ENCODE measurements around the gene BCL2L15.

The BCL2L15 gene

DNA sequence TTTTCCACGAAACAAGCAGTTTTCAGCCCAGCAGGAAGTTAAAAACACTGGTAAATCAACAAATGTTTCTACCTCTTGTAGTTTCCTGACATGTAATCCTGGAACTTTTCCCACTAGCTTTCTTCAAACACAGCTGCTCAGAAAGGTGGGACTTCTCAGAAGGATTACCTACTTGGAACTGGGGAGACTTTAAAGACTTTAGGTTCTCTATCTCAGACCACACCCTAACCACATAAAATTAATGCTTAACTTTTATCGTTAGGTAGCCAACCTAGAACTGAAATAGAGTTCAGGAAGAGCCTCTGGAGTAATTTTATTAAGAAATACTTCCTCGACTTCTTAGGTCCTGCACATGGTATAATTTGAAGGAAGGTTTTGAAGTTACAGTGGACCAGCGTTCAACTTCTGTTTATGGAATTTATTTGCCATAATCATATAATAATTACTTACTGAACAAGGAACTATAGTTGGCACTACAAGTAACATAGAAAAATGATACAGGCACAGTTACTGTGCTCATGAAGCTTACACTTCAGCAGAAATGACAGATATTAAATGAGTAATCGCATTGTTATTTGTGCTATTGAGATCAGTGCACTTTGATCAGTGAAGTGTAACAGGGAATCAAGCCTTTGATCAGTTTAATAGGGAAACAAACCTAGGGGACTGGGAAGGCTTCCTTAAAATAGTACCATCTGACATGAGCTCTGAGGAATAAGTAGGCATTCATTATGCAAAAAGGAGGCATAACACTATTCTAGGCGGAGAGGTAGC lies at the start of gene BCL2L15:
BCL2L15 (minus strand) TSS at position 180 of the 774 bp plus-strand sequence. CDS start 206 bp downstream, outside the sequence.
- no peak for DNase-seq

DNA sequence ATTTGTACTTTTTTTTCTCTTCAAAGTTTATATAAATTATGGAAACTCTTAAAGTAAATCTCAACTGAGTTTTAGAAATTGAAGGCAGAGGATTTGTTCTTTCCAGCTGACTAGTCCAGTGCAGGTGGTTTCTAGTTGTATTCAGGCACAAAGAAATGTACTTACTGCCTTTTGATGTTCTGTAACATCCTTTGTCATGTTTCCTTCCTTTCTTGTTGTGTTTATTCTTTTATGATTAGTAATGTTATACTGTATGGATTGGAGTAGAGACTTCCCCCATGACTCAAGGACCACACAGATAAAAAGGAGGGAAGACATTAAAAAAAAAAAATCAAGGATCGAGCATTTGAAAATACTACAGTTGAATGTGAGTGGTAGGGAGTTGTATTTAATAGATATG lies 49.8 kb upstream of the BCL2L15 start:
- no peak for DNase-seq

DNA sequence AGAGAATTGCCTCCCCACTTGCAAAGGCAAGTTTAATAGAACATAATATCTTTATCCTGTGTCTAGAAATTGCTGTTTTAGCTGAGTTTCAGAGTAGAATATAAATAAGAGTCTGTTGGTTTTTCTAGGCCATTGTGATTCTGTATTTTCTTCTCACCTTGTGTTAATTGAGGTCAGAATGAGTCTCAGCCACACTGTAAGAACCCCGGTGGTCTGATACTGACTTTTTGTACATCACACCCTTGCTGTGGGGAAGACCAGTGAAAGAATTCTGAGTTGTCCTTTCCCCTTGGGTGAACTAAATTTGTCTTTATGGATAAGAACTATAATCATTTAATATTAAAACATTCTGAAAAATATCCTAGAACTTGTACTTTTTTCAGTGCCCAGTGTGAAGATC lies 48.6 kb upstream of the BCL2L15 start:
- DNase-seq: no peak

DNA sequence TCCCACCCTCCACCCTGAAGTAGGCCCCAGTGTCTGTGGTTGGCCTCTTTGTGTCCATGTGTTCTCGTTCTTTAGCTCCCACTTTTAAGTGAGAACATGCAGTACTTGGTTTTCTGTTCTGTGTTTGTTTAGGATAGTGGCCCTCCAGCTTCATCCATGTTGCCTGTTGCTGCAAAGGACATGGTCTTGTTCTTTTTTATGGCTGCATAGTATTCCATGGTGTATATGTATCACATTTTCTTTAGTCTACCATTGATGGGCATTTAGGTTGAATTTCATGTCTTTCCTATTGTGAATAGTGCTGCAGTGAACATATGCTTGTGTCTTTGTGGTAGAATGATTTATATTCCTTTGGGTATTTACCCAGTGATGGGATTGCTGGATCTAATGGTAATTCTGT lies 47.8 kb upstream of the BCL2L15 start:
- DNase-seq: no peak

DNA sequence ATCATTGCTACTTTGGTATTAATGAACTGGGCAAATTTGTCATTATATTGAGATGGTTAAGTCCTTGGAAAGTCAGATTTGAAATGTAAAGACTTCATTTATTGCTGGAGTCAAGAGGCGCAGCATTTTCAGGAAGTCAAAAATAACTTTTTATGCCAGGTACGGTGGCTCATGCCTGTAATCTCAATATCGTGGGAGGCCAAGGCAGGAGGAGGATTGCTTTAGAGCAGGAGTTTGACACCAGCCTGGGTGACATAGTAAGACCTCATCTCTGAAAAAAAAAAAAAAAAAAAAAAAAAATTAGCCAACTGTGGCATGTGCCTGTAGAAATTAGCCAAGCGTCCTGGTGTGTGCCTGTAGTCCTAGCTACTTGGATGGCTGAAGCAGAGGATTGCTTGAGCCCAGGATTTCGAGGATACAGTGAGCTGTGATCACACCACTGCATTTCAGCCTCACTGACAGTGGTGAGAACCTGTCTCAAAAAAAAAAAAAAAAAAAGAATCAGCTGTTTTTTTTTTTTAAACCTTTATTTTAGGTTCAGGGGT lies 47.2 kb upstream of the BCL2L15 start:
- DNase-seq: no peak

DNA sequence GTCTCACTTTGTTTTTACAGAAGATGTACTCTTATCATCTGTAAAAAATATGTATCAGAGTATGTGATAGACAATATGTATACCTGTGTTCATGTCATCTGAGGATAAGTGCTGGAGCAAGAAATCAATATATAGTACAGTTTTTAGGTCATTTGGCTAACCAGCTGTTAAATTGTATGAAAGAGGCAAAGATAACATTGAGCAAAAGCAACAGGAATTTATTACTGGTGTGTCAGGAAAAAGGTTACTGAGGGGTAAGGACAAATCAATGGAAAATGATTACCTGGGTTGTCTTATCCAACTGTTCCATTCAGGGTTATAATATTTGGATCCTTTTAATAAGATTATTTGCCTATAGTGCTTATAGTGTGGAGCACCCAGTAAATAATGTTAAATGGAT lies 46.6 kb upstream of the BCL2L15 start:
- no peak for DNase-seq

DNA sequence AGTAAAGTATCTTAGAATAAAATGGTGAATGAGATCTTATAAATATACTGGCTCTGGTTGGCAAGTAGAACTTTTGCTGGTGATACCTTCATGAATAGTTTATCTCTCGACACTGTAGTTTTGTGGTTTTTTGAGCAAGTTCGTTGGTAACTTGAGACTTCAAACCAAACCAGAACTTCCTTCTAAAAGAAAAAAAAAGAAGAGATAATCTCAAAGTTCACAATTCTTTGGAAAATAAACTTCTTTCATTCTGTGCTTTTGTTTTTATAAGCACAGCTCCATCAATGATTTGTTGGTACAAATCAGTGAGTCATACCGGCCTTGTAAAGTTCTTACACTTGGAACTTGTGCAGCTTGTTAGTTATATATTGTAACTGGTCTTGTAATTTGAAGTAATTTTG lies 44.1 kb upstream of the BCL2L15 start:
- no peak for DNase-seq

DNA sequence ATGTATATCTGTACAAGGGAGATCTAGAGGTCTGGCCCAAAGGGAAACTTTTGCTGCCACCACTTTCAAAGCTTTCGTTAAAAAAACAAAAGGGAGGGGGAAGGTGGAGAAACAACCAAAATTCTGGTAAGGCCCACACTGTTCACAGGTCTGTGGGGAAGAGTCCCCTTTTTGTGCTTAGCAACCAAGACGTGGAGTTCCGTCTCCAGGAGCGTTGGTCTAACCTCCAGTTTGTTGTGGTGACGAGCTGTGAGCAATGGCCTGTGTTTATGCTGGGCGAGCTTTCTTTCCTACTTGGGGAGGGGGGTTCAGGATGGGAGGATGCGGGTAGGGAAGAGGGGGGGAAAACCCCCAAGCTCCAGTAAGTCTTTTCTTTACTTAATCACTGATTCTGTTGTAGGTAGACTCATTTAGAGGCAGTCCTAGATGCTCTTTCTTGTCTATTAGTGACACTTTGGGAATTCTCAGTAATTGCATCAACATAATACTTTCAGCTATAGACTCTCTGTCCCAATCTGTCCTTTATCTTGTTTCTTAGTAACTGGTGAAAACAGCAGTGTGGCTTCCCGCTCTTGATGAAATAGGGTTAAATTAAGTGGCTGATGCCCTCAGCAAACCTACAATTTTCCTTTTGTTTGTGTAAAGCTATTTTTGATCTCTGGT lies 43.2 kb upstream of the BCL2L15 start:
- peak; percentile 56 for DNase-seq

DNA sequence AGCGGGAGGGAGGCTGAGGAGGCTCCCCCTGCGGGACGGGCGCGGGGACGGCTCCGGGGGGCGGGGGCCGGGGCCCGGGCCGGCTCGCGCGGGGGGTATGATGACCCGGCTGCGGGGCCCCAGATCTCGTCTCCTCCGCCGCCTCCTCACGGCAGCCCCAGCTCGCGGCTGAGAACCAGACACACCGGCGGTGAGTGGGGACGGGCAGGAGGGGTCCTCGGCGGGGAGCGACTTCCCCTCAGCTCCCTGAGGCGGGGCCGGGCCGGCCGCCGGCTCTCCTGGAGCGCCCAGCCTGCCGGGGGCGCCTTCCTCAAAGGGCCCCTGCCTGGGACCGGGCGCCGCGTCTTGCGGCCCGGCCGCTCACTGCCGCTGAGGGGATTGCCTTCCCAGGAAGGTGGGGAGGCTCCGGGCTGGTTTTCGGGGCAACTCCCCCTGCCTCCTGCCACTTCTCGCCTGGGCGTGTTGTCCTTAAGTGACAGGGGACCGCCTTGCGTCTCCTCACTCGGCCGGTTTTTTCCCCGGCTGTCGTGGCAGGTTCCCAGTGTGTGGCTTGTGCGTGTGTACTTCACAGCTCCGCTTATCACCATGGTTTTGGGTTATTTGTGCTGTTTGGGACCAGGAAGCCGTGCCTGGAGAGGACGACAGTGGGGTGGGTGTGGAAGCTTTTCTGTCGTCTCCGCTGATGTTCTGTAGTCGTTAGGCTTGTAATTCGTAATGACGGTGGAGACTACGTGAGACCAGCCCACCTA lies 42.5 kb upstream of the BCL2L15 start:
- peak; percentile 52 for DNase-seq

DNA sequence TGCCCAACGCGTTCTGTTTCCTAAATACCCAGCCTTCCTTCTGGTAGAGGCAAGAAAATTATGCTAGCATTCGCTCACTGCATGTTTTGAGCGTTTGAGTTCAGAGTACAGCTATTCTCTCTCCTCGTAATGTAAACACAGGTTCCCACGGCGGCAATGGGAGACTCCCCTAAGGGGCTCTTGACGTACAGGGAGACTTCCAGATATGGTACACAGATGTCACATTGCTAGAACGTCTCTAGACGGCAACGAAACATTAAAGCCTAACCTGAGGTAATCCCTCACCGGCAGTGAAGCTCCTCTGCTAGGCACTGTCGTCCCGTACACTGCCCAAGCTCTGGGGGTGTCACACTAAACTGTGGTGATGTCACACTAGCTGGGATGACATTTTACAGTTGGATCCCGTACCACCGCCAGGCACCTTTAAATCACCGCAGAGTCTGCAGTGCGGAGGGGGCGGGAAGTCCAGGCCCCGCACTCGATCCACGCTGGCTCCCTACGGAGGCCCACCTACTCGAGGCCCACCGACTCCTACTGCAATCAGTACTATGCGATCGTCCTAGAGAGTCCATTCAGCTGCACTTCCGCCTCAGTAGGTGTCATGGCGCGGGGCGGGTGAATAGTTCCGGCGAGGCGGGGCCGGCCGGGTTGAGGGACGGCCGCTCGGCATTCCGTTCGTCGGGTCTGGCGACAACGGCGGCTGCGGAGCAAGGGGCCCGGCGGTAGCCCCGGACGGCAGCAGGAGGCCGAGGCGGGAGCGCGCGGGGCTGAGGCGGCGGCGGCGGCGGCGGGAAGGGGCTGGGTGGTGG lies 41.8 kb upstream of the BCL2L15 start, which contains the start of gene HIPK1:
HIPK1 (plus strand) TSS at position 384 of the 809 bp plus-strand sequence.
- peak; percentile 93 for DNase-seq

DNA sequence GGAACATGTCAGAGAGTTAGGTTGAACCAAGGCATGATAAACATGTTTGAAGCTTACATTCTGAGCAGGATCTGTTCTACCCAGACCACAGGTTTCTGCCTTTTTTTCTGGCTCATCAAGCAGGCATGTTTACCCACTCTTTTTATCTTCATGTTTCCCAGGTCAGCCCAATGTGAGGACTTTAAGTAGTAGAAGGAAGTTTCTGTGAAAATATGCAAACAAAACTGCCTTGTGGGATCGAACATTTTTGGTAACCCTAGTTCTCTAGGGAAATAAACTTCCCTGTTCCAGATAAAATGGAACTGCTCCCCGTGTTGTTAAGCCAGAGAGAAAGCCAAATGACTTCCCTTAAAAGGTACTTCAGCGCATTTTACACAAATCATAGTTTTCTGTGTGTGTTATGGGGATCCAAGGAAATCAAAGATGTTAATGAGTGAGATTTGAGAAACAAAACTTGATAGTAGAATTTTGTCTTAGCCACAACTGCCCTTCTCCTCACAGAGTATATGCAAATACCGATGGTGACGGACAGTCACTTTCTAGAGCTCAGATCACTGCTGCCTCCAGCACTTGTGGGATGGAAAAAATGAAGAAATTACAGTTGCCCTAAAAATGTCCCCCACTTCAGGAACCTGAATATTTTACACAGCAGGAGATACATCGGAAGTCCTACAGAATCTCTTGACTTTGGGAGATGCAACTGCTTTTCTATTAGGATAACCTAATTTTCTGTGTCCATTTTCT lies 41.0 kb upstream of the BCL2L15 start:
- no peak for DNase-seq

DNA sequence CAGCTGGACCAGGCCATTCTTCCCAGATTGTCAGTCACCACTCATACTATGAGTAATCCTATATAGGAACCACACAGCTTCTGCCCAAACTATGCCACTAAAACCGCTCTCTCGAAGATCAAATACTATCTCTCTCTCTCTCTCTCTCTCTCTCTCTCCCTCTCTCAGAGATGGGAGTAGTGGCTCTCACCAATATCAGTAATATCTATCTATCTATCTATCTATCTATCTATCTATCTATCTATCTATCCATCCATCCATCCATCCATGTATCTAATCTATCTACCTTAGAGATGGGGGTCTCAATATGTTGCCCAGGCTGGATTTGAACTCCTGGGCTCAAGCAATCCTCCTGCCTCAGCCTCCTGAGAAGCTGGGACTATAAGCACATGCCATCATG lies 37.1 kb upstream of the BCL2L15 start:
- DNase-seq: no peak

DNA sequence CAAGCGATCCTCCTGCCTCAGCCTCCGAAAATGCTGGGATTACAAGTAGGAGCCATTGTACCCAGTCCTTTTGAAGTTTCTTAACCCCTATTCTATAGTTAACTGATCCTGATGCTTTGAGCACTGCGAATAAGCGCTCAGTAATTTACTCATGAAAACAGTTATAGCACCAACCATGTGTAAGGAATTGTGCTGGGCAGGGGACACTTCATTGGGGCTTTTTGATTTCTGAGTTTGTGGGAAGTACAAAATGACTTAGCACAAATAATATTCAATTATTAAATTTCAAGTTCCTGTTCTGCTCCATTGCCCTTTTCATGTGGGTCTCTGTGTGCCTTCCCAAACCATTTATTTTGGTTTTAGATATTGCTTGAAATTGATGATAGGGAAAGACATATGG lies 35.6 kb upstream of the BCL2L15 start:
- DNase-seq: no peak

DNA sequence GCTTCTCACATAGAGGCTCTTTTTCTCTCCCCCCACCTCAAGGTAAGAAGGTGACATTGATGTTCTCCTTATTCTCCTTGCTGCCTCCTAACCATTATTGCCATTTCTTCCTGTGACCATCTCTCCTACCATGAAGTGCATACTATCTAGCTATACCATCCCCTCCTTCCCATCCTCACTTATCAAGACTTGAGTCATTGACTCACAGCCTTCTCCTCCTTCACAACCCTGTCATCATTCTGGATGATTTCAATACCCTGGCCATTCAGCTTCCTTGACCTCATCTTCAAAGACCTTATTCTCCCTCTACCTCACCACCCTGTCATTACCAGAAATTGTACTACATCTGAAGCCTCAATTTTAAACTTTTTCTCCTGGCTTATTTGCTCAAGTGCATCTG lies 30.9 kb upstream of the BCL2L15 start:
- DNase-seq: no peak

DNA sequence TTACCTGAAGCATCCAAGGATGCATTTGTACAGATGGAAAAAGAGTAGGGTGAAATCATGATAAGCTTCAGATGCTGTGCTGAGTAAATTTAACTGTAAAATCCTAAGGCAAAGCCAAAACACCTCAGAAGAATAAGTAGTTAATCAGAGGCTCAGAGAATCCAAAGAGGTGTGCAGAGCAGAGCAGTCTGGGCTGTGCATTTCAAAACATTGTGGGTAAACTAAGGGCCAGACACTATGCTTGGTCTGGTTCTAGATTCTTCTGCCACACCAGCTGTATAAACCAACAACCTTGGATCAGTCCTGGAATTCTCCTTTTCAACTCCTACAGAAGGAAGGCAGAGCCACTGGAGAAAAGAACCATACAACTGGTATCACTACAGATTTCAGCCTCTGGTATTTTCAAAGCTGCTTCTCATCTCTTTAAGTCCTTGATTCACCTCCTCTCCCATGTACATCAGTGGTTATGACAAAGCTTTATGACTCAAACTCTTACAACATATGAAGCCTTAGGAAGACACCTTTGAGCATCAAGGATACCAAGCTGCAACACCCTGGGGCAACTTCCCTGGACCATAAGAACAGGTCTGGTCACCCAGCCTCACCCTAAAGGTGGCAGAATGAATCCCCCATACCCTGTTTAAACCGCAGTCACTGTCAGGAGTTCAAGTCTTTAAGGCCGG lies 30.2 kb upstream of the BCL2L15 start:
- no peak for DNase-seq

DNA sequence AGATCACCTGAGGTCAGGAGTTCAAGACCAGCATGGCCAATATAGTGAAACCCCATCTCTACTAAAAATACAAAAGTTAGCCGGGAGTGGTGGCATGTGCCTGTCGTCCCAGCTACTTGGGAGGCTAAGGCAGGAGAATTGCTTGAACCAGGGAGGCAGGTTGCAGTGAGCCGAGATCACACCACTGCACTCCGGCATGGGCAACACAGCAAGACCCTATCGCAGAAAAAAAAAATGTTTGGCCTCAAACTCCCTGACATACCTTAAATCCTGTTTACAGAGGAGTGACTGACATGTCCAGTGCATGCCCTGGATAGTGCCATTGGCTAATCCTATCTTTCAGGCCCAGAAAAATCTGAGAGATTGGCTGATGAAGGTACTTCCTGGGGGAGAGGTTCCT lies 29.6 kb upstream of the BCL2L15 start:
- no peak for DNase-seq

DNA sequence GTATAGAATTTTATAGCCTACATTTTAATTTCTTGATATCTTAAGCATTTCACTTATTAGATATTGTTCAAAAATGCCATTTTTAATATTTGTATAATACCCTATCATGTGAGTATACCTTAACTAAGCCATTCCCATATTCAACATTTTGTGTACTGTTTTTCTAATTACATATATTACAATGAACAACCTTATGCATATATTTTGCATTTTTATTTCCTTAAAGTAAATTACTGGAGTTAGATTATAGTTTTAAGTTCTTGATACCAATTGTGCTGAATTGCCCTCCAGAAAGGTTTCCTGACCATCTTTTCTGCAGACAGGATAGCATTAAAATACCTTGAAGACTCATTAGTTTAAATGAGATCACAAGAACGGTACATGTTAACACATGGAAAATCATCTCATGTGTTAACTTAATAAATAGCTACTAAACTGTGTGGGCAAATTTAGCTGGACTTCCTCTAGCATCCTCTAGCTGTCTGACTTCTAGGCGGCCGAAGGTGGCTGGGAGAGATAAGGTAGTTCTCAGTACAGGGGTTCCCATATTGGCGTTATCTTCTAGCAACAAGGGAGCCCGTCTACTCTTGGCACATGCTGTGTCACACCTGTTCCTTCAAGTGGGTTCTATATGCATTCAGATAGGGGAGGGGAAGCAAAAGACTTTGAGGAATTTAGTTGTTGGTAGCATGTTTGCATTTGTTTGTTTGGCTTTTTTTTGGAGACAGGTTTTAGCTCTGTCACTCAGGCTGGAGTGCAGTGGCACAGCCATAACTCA lies 26.7 kb upstream of the BCL2L15 start:
- no peak for DNase-seq

DNA sequence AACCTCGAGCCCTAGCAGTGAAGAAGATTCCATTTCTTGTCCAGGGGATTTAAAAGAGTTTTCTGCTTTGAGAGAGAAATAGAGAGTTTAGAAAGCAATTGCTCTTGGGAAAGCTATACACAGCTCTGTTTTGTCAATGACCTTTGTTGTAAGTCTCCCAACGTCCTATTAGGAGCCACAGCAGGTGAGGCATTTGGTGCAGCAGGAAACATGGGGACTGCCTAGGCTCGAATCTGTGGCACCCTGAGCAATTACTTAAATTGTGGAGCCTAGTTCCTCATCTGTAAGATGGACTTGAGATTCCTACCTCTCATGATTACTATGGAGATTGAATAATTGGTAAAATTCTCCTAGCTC lies 25.9 kb upstream of the BCL2L15 start:
- DNase-seq: no peak

DNA sequence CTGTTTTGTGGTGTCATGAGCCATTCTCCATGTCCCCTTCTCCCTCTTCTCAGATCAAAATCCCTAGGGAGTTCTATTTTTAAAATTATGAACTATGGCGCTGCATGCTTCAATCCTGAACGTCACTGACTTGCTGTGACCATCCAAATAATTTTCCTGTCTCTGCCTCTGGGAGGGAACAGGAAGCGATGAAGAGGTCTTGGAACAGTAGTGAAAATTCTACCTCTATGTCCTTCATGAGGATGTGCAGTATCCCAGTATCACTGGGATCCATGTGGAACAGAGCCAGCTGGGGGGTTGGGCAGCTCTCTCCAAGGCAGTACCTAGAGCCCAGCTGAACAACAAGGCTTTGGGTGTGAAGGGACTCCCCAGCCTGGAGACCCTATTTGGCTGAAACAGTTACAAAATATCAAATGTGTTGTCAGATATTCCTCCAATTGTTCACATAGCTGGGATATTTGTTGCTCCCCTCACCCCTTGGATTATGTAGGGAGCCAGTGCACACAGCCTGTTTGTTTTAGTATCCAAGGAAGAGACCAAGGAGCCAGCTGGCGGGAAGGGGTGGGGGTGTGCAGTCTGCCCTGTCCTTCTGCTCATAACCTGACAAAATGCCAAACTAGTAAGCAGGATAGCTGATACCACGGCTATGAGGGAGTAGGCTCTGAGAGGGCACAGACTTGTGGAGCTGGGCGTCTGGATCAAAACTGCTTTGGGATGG lies 25.4 kb upstream of the BCL2L15 start:
- DNase-seq: no peak

DNA sequence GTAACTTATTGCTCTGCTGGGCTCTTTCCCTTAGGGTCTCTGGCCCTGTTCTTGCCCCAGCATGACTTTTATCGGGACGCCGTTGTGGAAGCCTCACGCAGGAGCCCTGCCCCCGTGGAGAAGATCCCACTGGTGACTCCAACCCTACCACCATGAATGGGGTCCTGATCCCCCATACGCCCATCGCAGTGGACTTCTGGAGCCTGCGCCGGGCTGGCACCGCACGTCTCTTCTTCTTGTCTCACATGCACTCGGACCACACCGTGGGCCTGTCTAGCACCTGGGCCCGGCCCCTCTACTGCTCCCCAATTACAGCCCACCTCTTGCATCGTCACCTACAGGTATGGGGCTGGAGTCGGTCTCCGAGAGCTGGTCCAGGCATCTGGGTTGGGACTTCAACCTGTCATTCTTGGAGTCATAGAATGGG lies 18.1 kb upstream of the BCL2L15 start:
- DNase-seq: no peak

All from activated CD8-positive, alpha-beta memory T cell treated with anti-CD3 and anti-CD28 coated beads, Interleukin-2, amount 50 U/mL, for 4 hours (primary cell).